NCI-H2107 (cell line): ENCODE measurements around the gene NUP133.
"Not testable (repeated sequence)": the region's sequence is repeated elsewhere in the genome, so short reads cannot be mapped to it uniquely, and the experiment has no call there.

Experiments used
- DNase-seq: peaks from one replicate; lab custom pipeline; 2025; lab: John Stamatoyannopoulos, UW

Gene NUP133

GRCh38 chr1:229448845-229449244 lies 59.3 kb downstream of the NUP133 start:
- DNase-seq = no peak

DNA sequence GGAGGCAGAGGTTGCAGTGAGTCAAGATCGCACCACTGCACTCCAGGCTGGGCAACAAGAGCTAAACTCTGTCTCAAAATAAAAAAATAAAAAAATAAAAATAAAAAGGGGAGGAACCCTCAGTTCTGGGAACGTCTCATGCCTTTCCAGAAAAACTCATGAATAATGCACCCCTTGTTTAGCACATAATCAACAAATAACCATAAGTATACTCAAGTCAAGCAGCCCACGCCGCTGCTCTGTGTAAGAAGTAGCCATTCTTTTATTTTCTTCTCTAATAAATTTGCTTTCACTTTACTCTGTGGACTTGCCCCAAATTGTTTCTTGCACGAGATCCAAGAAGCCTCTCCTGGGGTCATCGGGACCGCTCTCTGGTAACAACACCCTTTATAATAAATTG lies 59.8 kb downstream of the NUP133 start:
- no peak for DNase-seq

- DNase-seq = no peak
Observed at GRCh38 chr1:229447809-229448252, 60.3 kb downstream of the NUP133 start.

- DNase-seq = no peak
Observed at GRCh38 chr1:229445828-229446227, 62.3 kb downstream of the NUP133 start.

DNA sequence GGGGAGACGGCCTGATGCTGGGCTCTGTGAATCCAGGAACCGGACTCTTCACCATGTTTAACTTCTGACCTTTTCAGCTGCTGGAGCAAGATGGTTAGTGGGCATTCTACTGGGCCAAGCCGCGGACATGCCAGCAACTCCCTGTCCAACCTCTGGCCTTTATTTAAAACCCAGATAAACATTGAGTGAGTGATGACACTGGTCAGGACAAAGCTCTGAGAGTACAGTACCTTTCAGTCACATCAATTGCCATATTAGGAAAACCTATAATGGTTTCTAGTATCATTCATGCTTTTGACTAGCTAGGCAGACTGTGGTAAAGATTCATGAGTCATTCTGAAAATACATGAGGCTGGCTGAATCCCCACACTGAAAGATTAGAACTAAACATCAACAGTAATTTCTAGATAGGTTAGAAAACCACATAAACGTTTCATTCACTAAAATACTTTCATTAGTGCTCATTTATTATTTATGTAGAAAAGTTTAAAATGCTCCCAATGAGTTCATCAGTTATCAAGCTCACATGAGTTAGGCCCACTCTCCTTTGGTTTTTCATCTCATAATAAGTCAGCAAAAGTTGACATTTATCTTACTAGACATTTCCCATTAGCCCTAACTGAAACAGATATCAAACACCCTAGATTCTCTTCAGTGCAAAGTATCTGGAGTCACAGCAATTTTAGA lies 67.1 kb downstream of the NUP133 start:
- DNase-seq = no peak

DNA sequence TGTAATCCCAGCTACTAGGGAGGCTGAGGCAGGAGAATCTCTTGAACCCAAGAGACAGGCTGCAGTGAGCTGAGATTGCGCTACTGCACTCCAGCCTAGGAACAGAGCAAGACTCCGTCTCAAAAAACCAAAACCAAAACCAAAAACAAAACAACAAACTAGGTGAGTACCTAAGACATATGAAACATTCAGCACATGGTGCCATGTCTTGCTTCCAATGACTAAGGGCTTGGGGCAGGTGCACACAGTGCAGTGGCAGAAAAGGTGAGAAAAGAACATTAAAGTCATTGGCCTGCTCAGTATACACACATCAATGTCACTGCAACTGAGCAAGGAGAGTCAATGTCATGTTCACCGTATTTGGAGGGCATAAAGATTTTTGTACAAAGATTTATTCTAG lies 70.1 kb downstream of the NUP133 start:
- no peak for DNase-seq

DNA sequence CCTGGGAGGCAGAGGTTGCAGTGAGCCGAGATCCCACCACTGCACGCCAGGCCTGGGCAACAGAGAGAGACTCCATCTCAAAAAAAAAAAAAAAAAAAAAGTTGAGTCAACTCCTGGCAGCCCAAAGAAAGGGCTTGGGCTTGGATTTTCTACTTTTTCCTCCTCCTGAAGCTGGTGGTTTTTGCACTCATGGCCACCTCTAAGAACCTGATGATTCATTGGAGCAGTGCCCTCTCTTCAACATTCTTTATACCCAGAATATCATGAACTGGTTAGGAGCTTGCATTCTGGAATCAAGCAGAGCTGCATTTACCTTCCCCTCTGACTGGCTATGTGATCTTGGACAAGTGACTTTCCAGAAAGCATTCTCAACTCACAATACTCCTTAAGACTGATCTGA lies 70.7 kb downstream of the NUP133 start:
- no peak for DNase-seq

DNA sequence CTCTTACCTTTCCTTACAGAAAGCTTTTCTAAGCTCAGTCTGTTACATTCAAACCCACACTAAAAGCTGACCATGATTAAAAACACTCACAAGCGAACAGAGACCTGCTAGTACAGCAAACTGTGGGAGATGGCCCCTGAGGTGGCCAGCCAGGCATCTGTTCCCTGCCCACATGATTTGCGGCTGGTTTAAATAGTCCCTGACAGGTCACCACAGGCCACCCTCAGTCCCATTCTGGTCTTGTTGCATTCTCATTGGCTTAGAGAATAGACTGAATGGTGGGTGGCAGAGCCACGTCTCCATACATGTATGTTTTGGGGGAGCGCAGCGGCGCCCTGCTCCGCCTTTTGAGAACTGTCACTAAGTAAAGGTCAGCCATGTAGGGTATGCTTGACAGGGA lies 71.9 kb downstream of the NUP133 start:
- DNase-seq = no peak

GRCh38 chr1:229434641-229435051 lies 73.5 kb downstream of the NUP133 start:
- DNase-seq = no peak

DNA sequence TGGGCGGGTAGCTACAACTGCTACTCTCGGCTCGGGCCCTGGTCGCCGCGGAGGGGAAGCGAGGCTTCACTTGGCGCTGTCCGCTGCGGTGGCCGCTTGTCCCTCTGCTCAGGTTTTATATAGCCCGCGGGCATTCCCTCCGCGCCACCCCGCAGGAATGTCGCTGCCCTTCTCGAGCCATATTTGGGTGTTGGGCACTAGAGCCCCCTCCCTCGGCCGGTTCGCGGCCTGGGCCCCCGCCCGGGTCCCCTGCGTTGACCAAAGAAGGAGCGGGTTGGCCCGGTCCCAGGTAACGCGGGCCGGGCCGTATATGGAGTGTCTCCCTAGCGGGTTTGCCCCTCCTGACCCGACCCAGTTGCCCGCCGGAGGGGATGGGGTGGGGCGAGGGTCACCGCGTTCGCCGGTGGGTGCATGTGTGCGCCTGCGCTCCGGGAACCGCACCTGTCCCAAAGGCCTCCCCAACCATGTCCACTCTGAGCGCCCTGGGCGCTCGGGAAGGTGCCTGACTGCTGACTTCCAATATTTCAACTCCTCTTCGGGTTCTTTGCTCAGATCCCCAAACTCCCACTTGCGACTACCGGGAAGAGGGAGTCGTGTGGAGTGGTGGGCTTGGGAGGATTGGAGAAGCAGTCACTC lies 74.0 kb downstream of the NUP133 start, which contains the start of gene ACTA1:
ACTA1 (minus strand) TSS at position 90 of the 636 bp plus-strand sequence. CDS start 979 bp downstream, outside the sequence.
- DNase-seq = no peak

DNA sequence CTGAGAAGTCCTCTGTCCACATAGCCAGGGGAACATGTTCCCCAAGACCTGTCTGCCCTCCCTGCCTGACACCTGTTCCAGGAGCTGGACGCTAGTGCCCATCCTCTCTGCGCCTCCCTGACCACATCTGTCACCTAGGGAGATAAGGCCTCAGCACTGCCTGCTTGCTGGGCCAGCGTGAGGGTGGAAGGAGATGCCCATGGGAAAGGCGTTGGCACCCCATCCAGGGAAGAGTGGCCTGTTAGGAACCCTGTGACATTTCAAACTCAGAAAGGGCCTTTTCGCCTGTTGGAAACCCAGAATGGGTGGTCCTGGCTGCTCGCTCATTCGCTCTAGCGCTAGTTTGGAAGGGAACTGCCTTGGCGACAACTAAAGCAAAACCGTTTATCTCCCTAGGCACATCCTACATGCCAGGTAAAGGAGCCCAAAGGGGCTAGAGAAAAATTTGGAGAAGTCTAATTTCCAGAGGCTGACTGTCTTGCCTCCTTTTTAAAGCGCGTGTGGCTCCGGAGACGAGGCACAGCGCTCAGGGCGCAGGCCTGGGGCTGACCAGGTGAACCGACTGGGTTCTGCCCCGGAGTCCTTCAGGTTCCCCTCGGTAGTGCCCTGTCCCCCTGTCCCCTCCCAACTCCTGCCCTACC lies 74.7 kb downstream of the NUP133 start:
- no peak for DNase-seq

GRCh38 chr1:229432905-229433304 lies 75.2 kb downstream of the NUP133 start:
- no peak for DNase-seq

DNA sequence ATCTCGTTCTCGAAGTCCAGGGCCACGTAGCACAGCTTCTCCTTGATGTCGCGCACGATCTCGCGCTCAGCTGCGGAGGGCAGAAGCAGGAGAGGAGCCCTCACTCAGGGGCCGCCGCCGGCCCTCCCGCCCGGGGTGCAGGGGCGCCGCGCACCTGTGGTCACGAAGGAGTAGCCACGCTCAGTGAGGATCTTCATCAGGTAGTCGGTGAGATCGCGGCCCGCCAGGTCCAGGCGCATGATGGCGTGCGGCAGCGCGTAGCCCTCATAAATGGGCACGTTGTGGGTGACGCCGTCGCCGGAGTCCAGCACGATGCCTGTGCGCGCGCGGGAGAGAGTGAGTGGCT lies 76.1 kb downstream of the NUP133 start:
- no peak for DNase-seq

DNA sequence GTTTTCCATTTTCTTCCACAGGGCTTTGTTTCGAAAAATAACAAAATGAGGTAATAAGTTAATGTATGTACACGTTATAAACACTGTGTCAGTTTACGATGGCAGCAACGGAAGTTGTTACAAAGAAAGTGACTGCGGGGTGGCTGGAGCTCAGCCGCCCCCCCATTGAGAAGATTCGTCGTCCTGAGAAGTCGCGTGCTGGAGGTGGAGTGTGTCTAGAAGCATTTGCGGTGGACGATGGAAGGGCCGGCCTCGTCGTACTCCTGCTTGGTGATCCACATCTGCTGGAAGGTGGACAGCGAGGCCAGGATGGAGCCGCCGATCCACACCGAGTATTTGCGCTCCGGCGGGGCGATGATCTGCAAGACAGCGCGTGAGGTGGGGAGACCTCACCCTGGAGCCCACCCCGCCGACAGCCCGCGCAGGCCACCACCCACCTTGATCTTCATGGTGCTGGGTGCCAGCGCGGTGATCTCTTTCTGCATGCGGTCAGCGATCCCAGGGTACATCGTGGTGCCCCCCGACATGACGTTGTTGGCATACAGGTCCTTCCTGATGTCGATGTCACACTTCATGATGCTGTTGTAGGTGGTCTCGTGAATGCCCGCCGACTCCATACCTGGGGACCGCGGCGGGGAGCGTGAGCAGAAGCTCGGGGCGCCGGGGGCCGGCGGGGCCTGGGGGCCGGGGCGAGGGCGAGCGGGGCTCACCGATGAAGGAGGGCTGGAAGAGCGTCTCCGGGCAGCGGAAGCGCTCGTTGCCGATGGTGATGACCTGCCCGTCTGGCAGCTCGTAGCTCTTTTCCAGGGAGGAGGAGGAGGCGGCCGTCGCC lies 76.6 kb downstream of the NUP133 start:
- no peak for DNase-seq

GRCh38 chr1:229430761-229431283 lies 77.3 kb downstream of the NUP133 start:
- no peak for DNase-seq

DNA sequence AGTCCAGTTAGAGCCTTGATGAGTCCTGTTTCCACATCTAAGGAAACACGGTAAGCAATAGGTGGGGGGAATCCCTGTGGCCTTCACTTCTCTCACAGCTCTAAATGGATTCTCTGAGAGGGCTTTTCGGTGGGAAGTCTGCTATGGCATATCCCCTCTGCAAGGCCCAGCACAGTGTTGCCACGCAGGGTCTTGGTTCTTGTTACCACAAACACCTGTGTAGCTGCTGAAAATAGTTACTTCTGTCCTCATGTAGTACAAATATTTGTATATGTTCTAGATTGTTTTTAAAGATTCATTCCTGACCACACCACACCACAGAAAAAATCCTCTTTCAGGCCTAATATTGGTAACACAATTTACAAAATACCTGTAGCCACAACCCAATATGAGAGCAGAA lies 79.9 kb downstream of the NUP133 start:
- DNase-seq = no peak

DNA sequence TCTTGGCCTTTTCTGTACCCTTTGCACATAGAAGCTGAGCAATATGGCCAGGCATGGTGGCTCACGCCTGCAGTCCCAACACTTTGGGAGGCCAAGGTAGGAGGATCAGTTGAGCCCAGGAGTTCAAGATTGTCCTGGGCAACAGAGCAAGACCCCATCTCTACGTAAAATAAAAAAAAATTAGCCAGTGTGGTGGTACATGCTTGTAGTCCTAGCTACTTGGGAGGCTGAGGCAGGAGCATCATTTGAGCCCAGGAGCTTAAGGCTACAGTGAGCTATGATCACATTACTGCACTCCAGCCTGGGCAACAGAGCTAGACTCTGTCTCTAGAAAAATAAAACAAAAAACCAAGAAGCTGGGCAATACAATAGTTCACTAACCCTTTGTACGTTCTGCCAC lies 80.6 kb downstream of the NUP133 start:
- no peak for DNase-seq

DNA sequence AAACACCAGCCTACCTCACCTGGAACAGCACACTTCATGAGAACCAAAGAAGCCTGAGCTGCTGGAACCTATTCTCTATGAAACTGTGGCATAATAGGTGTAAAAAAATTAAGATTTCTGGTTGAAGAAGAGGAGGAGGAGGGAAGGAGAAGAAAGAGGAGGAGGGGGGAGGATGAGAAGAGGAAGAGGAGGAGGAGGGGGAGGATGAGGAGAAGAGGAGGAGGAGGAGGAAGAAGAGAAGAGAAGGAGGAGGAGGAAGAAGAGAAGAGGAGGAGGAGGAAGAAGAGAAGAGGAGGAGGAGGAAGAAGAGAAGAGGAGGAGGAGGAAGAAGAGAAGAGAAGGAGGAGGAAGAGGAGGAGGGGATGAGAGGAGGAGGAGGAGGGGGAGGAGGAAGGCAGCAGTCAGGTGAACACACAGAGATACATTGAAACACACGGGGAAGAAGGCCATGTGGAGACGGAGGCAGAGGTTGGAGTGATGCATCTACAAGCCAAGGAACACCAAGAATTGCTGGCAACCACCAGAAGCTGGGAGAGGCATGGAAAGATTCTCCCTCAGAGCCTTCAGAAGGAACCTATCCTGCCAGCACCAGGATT lies 82.5 kb downstream of the NUP133 start:
- no peak for DNase-seq

DNA sequence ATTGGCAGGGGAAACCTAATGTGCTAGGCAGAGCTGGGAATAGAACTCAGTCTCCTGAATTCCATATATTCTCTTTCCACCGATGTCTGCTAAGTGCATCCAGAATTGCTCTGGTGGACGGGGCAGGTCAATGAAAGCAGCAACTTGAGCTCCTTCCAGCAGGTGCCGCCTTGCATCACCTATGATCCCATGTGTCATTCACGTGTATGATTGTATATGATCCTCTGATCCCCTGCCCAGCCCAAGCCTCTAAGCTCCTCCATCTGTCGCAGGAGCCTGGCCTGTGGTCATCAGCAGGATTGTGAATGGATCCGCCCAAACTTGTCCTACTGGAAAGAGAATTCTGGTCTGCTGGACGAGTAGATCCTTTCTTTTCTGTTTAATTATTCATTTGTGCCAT lies 87.4 kb downstream of the NUP133 start:
- no peak for DNase-seq

DNA sequence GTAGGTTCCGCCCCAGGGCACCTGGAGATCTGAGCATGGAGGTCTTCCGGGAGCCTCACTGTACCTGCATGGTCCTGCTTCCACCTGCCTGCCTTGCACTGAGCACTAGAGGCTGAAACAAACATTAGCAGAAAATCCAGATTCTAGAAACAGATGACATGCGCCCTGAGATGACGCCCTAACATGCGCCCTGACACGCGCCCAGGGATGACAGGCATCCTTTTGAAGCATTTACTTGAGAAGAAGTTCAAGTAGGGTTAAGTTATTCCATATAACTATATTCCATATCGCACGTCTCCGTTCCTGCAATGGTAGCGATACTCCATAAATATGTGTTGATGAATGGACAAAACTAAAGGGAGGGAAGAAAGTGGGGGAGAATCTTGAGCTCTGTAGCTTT lies 87.9 kb downstream of the NUP133 start:
- no peak for DNase-seq

- DNase-seq = not testable (repeated sequence)
Observed at GRCh38 chr1:229418586-229418985, 89.6 kb downstream of the NUP133 start.

DNA sequence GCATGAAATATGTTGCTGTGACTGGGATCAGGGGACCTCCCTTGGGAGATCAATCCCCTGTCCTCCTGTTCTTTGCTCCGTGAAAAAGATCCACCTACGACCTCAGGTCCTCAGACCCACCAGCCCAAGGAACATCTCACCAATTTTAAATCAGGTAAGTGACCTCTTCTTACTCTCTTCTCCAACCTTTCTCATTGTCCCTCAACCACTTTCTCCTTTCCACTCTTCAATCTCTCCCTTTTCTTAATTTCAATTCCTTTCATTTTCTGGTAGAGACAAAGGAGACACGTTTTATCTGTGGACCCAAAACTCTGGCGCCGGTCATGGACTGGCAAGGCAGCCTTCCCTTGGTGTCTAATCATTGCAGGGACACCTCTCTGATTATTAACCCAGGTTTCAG lies 95.3 kb downstream of the NUP133 start:
- not testable (repeated sequence) for DNase-seq
